ENCODE measurements around the gene AAGAB.

AAGAB gene

GRCh38 chr15:67216859-67217258 lies 37.6 kb downstream of the AAGAB start:
- Histone ChIP-seq H3K36me3 (ENCODE audit: control insufficient read depth in 2 of 2, insufficient read depth in 2 of 2, low read length in 2 of 2) (peaks cover 4% of the 10 kb centered on the region in 2 donors), H3K4me1 (ENCODE audit: control insufficient read depth in 2 of 2, insufficient read depth in 2 of 2, low read length in 2 of 2) (no peaks in the 10 kb centered on the region), H3K9ac (ENCODE audit: low read depth in 1 of 2, low read length in 2 of 2) (no peak overlapping the region), H3K9me3 (ENCODE audit: control insufficient read depth in 2 of 2, low read length in 2 of 2) (no peaks in the 10 kb centered on the region), H3K4me3 (ENCODE audit: low read length in 2 of 2) (no peak overlapping the region), H3K27me3 (ENCODE audit: control insufficient read depth in 2 of 2, insufficient read depth in 2 of 2, low read length in 2 of 2) (no peaks in the 10 kb centered on the region), H3K27ac (ENCODE audit: low read depth in 2 of 2, low read length in 2 of 2) (no peak overlapping the region)

GRCh38 chr15:67215102-67215501 lies 39.4 kb downstream of the AAGAB start:
- no peaks in the 10 kb centered on the region for H3K27me3 ChIP-seq (ENCODE audit: control insufficient read depth in 2 of 2, insufficient read depth in 2 of 2, low read length in 2 of 2)
- H3K36me3 ChIP-seq (ENCODE audit: control insufficient read depth in 2 of 2, insufficient read depth in 2 of 2, low read length in 2 of 2): peaks cover under 1 to 4% of the 10 kb centered on the region in 2 donors
- H3K9me3 ChIP-seq (ENCODE audit: control insufficient read depth in 2 of 2, low read length in 2 of 2): no peaks in the 10 kb centered on the region
- no peak overlapping the region for H3K4me3 ChIP-seq (ENCODE audit: low read length in 2 of 2)
- no peaks in the 10 kb centered on the region for H3K4me1 ChIP-seq (ENCODE audit: control insufficient read depth in 2 of 2, insufficient read depth in 2 of 2, low read length in 2 of 2)
- H3K27ac ChIP-seq (ENCODE audit: low read depth in 2 of 2, low read length in 2 of 2): no peak overlapping the region
- H3K9ac ChIP-seq (ENCODE audit: low read depth in 1 of 2, low read length in 2 of 2): no peak overlapping the region

GRCh38 chr15:67212684-67213367 lies 41.6 kb downstream of the AAGAB start:
- Histone ChIP-seq H3K36me3 (ENCODE audit: control insufficient read depth in 2 of 2, insufficient read depth in 2 of 2, low read length in 2 of 2) (peaks cover 6 to 11% of the 10 kb centered on the region in 2 donors), H3K9ac (ENCODE audit: low read depth in 1 of 2, low read length in 2 of 2) (no peak overlapping the region), H3K4me3 (ENCODE audit: low read length in 2 of 2) (no peak overlapping the region)

GRCh38 chr15:67210555-67211168 lies 43.8 kb downstream of the AAGAB start:
- H3K9me3 ChIP-seq (ENCODE audit: control insufficient read depth in 2 of 2, low read length in 2 of 2): no peaks in the 10 kb centered on the region
- H3K27ac ChIP-seq (ENCODE audit: low read depth in 2 of 2, low read length in 2 of 2): no peak overlapping the region

More at GRCh38 chr15:67212684-67213367, 41.6 kb downstream of the AAGAB start:
- Histone ChIP-seq H3K27me3 (ENCODE audit: control insufficient read depth in 2 of 2, insufficient read depth in 2 of 2, low read length in 2 of 2) (no peaks in the 10 kb centered on the region), H3K4me1 (ENCODE audit: control insufficient read depth in 2 of 2, insufficient read depth in 2 of 2, low read length in 2 of 2) (no peaks in the 10 kb centered on the region), H3K27ac (ENCODE audit: low read depth in 2 of 2, low read length in 2 of 2) (no peak overlapping the region), H3K9me3 (ENCODE audit: control insufficient read depth in 2 of 2, low read length in 2 of 2) (no peaks in the 10 kb centered on the region)

GRCh38 chr15:67208396-67208795 lies 46.1 kb downstream of the AAGAB start:
- Histone ChIP-seq H3K27me3 (ENCODE audit: control insufficient read depth in 2 of 2, insufficient read depth in 2 of 2, low read length in 2 of 2) (no peaks in the 10 kb centered on the region), H3K9ac (ENCODE audit: low read depth in 1 of 2, low read length in 2 of 2) (no peak overlapping the region), H3K27ac (ENCODE audit: low read depth in 2 of 2, low read length in 2 of 2) (no peak overlapping the region), H3K4me1 (ENCODE audit: control insufficient read depth in 2 of 2, insufficient read depth in 2 of 2, low read length in 2 of 2) (no peaks in the 10 kb centered on the region), H3K9me3 (ENCODE audit: control insufficient read depth in 2 of 2, low read length in 2 of 2) (no peaks in the 10 kb centered on the region), H3K36me3 (ENCODE audit: control insufficient read depth in 2 of 2, insufficient read depth in 2 of 2, low read length in 2 of 2) (peaks cover 18 to 19% of the 10 kb centered on the region in 2 donors), H3K4me3 (ENCODE audit: low read length in 2 of 2) (no peak overlapping the region)

More at GRCh38 chr15:67210555-67211168, 43.8 kb downstream of the AAGAB start:
- Histone ChIP-seq H3K9ac (ENCODE audit: low read depth in 1 of 2, low read length in 2 of 2) (no peak overlapping the region), H3K4me1 (ENCODE audit: control insufficient read depth in 2 of 2, insufficient read depth in 2 of 2, low read length in 2 of 2) (no peaks in the 10 kb centered on the region), H3K4me3 (ENCODE audit: low read length in 2 of 2) (no peak overlapping the region), H3K36me3 (ENCODE audit: control insufficient read depth in 2 of 2, insufficient read depth in 2 of 2, low read length in 2 of 2) (peaks cover 15 to 17% of the 10 kb centered on the region in 2 donors), H3K27me3 (ENCODE audit: control insufficient read depth in 2 of 2, insufficient read depth in 2 of 2, low read length in 2 of 2) (no peaks in the 10 kb centered on the region)

GRCh38 chr15:67207555-67208207 lies 46.8 kb downstream of the AAGAB start:
- Histone ChIP-seq H3K27me3 (ENCODE audit: control insufficient read depth in 2 of 2, insufficient read depth in 2 of 2, low read length in 2 of 2) (no peaks in the 10 kb centered on the region), H3K4me3 (ENCODE audit: low read length in 2 of 2) (no peak overlapping the region), H3K9ac (ENCODE audit: low read depth in 1 of 2, low read length in 2 of 2) (no peak overlapping the region), H3K27ac (ENCODE audit: low read depth in 2 of 2, low read length in 2 of 2) (no peak overlapping the region), H3K4me1 (ENCODE audit: control insufficient read depth in 2 of 2, insufficient read depth in 2 of 2, low read length in 2 of 2) (no peaks in the 10 kb centered on the region), H3K36me3 (ENCODE audit: control insufficient read depth in 2 of 2, insufficient read depth in 2 of 2, low read length in 2 of 2) (peaks cover 20 to 23% of the 10 kb centered on the region in 2 donors), H3K9me3 (ENCODE audit: control insufficient read depth in 2 of 2, low read length in 2 of 2) (no peaks in the 10 kb centered on the region)

GRCh38 chr15:67202991-67203390 lies 51.5 kb downstream of the AAGAB start:
- Histone ChIP-seq H3K4me3 (ENCODE audit: low read length in 2 of 2) (no peak overlapping the region), H3K27ac (ENCODE audit: low read depth in 2 of 2, low read length in 2 of 2) (no peak overlapping the region), H3K36me3 (ENCODE audit: control insufficient read depth in 2 of 2, insufficient read depth in 2 of 2, low read length in 2 of 2) (peaks cover 34 to 43% of the 10 kb centered on the region in 2 donors), H3K4me1 (ENCODE audit: control insufficient read depth in 2 of 2, insufficient read depth in 2 of 2, low read length in 2 of 2) (no peaks in the 10 kb centered on the region), H3K9me3 (ENCODE audit: control insufficient read depth in 2 of 2, low read length in 2 of 2) (no peaks in the 10 kb centered on the region), H3K9ac (ENCODE audit: low read depth in 1 of 2, low read length in 2 of 2) (no peak overlapping the region), H3K27me3 (ENCODE audit: control insufficient read depth in 2 of 2, insufficient read depth in 2 of 2, low read length in 2 of 2) (no peaks in the 10 kb centered on the region)

GRCh38 chr15:67202091-67202490 lies 52.4 kb downstream of the AAGAB start:
- H3K9ac ChIP-seq (ENCODE audit: low read depth in 1 of 2, low read length in 2 of 2): no peak overlapping the region
- no peaks in the 10 kb centered on the region for H3K27me3 ChIP-seq (ENCODE audit: control insufficient read depth in 2 of 2, insufficient read depth in 2 of 2, low read length in 2 of 2)
- H3K36me3 ChIP-seq (ENCODE audit: control insufficient read depth in 2 of 2, insufficient read depth in 2 of 2, low read length in 2 of 2): peaks cover 30 to 35% of the 10 kb centered on the region in 2 donors
- no peaks in the 10 kb centered on the region for H3K9me3 ChIP-seq (ENCODE audit: control insufficient read depth in 2 of 2, low read length in 2 of 2)
- H3K4me3 ChIP-seq (ENCODE audit: low read length in 2 of 2): no peak overlapping the region
- H3K27ac ChIP-seq (ENCODE audit: low read depth in 2 of 2, low read length in 2 of 2): no peak overlapping the region
- peaks cover 0 to 3% of the 10 kb centered on the region in 2 donors for H3K4me1 ChIP-seq (ENCODE audit: control insufficient read depth in 2 of 2, insufficient read depth in 2 of 2, low read length in 2 of 2)

- Histone ChIP-seq H3K36me3 (ENCODE audit: control insufficient read depth in 2 of 2, insufficient read depth in 2 of 2, low read length in 2 of 2) (peaks cover 28 to 33% of the 10 kb centered on the region in 2 donors), H3K27ac (ENCODE audit: low read depth in 2 of 2, low read length in 2 of 2) (no peak overlapping the region), H3K27me3 (ENCODE audit: control insufficient read depth in 2 of 2, insufficient read depth in 2 of 2, low read length in 2 of 2) (no peaks in the 10 kb centered on the region), H3K4me3 (ENCODE audit: low read length in 2 of 2) (no peak overlapping the region), H3K9ac (ENCODE audit: low read depth in 1 of 2, low read length in 2 of 2) (no peak overlapping the region), H3K4me1 (ENCODE audit: control insufficient read depth in 2 of 2, insufficient read depth in 2 of 2, low read length in 2 of 2) (peaks cover 4 to 5% of the 10 kb centered on the region in 2 donors), H3K9me3 (ENCODE audit: control insufficient read depth in 2 of 2, low read length in 2 of 2) (no peaks in the 10 kb centered on the region)
Measured at GRCh38 chr15:67201136-67201535, 53.3 kb downstream of the AAGAB start.

Measured in mucosa of rectum (tissue), 2 donors.